Measurements from ENCODE around the gene STK25.

STK25 gene
- total RNA-seq = 67.7 to 98.5 reads per million in 2 donors

- DNase-seq = peak; percentile 93 to 99 (median 96)
Observed at GRCh38 chr2:241508240-241509154, at the start of gene STK25. TSS of gene STK25 (minus strand) at chr2:241508584. CDS start at chr2:241508035, 549 bp downstream.

- no peak for DNase-seq
Observed at GRCh38 chr2:241556746-241557145, 48.4 kb upstream of the STK25 start.

GRCh38 chr2:241555711-241556110, 47.3 kb upstream of the STK25 start:
- DNase-seq = no peak

- DNase-seq = no peak
Observed at GRCh38 chr2:241554610-241555322, 46.4 kb upstream of the STK25 start.

- no peak for DNase-seq
Observed at GRCh38 chr2:241553981-241554380, 45.6 kb upstream of the STK25 start.

- DNase-seq = no peak
Observed at GRCh38 chr2:241553512-241553830, 45.1 kb upstream of the STK25 start.

- DNase-seq = no peak
Observed at GRCh38 chr2:241551998-241552737, 43.8 kb upstream of the STK25 start.

GRCh38 chr2:241551599-241551997, 43.2 kb upstream of the STK25 start:
- no peak for DNase-seq

- DNase-seq = no peak
Observed at GRCh38 chr2:241550616-241551580, 42.5 kb upstream of the STK25 start.

GRCh38 chr2:241548451-241548835, 40.1 kb upstream of the STK25 start:
- DNase-seq = no peak

GRCh38 chr2:241547781-241548450, 39.5 kb upstream of the STK25 start:
- DNase-seq = no peak

- DNase-seq = no peak
Observed at GRCh38 chr2:241546771-241547498, 38.6 kb upstream of the STK25 start.

GRCh38 chr2:241545523-241546473, 37.4 kb upstream of the STK25 start:
- DNase-seq = peak in 1 of 5 experiments; percentile 23

GRCh38 chr2:241545106-241545505, 36.7 kb upstream of the STK25 start:
- DNase-seq = no peak

- DNase-seq = no peak
Observed at GRCh38 chr2:241542278-241542605, 33.9 kb upstream of the STK25 start.

- no peak for DNase-seq
Observed at GRCh38 chr2:241541564-241542277, 33.3 kb upstream of the STK25 start.

GRCh38 chr2:241540771-241541561, 32.6 kb upstream of the STK25 start:
- DNase-seq = peak; percentile 25 to 63 (median 44)

GRCh38 chr2:241540401-241540770, 32.0 kb upstream of the STK25 start:
- DNase-seq = no peak
